Testis (tissue), 2 donors: Measurements from ENCODE around the gene RSU1.

ENCODE experiments used
- CTCF ChIP-seq, 3 experiments: fragments of 450-650 bp in 2 of 3; fragments of 200-600 bp in 1 of 3; sonication (generic) in 1 of 3; IDR thresholded peaks; one replicate each; pipeline ENCODE4 v1.5.1; 2016 to 2019; ENCODE audit warnings: antibody characterized with exemption in 3 of 3, mild to moderate bottlenecking in 2 of 3, moderate library complexity in 1 of 3
- POLR2A ChIP-seq: fragments of 450-650 bp; IDR thresholded peaks from one replicate; pipeline ENCODE4 v1.6.1; 2017; ENCODE audit warnings: antibody characterized with exemption, mild to moderate bottlenecking, moderate library complexity

GRCh38 chr10:16789765-16790164, 27.5 kb downstream of the RSU1 start:
- TF ChIP-seq CTCF (IDR thresholded peaks at IDR 0.05) (no peak), POLR2A (no peak)
